H1 (cell line): ENCODE measurements around the gene VPS9D1. TPM values are rescaled to one million over a fixed set of nuclear protein-coding genes. Genes with fewer than 3 reads are reported as not detected.

ENCODE experiments used
- BRCA1 ChIP-seq: IDR thresholded peaks from 2 replicates; pipeline ENCODE4 v1.6.1; 2012; ENCODE audit warnings: low read depth, low read length, improper control_type of control experiment
- CHD2 ChIP-seq: IDR thresholded peaks from 2 replicates; pipeline ENCODE4 v1.6.1; 2012; ENCODE audit warnings: low read length, improper control_type of control experiment
- CHD7 ChIP-seq: fragments of 300-600 bp; sonication (generic); IDR thresholded peaks from 2 replicates; pipeline ENCODE4 v1.7.1; 2012; ENCODE audit warnings: low read length, moderate library complexity, mild to moderate bottlenecking, inconsistent platforms; ENCODE audit not compliant: insufficient replicate concordance
- FOSL1 ChIP-seq: IDR thresholded peaks from 2 replicates; pipeline ENCODE4 v1.6.1; 2011; ENCODE audit warnings: mild to moderate bottlenecking, low read depth, low read length, moderate library complexity; ENCODE audit not compliant: insufficient read depth
- HDAC2 ChIP-seq, 2 experiments: fragments of 300-600 bp in 1 of 2; sonication (generic) in 1 of 2; IDR thresholded peaks; 2 replicates each; pipeline ENCODE4 v1.6.1; 2011 to 2012; ENCODE audit warnings: low read depth in 2 of 2, low read length in 2 of 2, mild to moderate bottlenecking in 2 of 2, moderate library complexity in 2 of 2, borderline replicate concordance in 1 of 2, inconsistent platforms in 1 of 2
- HDAC6 ChIP-seq: IDR thresholded peaks from one replicate; pipeline ENCODE4 v1.7.1; 2012; ENCODE audit warnings: low read depth, mild to moderate bottlenecking, inconsistent platforms, low read length, moderate library complexity
- MAX ChIP-seq: IDR thresholded peaks from 2 replicates; pipeline ENCODE4 v1.6.1; 2012; ENCODE audit warnings: inconsistent platforms
- SAP30 ChIP-seq: fragments of 300-600 bp; sonication (generic); IDR thresholded peaks from 2 replicates; pipeline ENCODE4 v1.7.1; 2012; ENCODE audit warnings: low read length, moderate library complexity, mild to moderate bottlenecking, inconsistent platforms; ENCODE audit not compliant: insufficient read depth, insufficient replicate concordance
- SP2 ChIP-seq: IDR thresholded peaks from 2 replicates; pipeline ENCODE4 v1.6.1; 2012; ENCODE audit warnings: mild to moderate bottlenecking, low read length, inconsistent platforms
- TAF7 ChIP-seq: optimal IDR thresholded peaks from 2 replicates; pipeline ENCODE3; 2011; ENCODE audit warnings: low read depth, mild to moderate bottlenecking, inconsistent platforms, low read length, moderate library complexity, borderline replicate concordance
- YY1 ChIP-seq: IDR thresholded peaks from 2 replicates; pipeline ENCODE4 v1.6.1; 2011; ENCODE audit warnings: low read depth, mild to moderate bottlenecking, low read length
- polyA plus RNA-seq, 7 experiments: library from polyadenylated mRNA; depleted of rRNA in 3 of 7; stranded (reverse) in 5 of 7; unstranded in 2 of 7; fragments of >200 nt in 5 of 7; fragments of 200-250 nt in 2 of 7; gene quantifications; 1 replicate in 5 of 7; 2 replicates in 1 of 7; 4 replicates in 1 of 7; pipeline versions ENCODE4 v1.2.1 to v1.2.3, GENCODE V29; 2011 to 2013; ENCODE audit warnings: missing spikeins in 2 of 7, mixed read lengths in 2 of 7
- total RNA-seq: library from RNA; stranded (reverse); fragmentation: NEBNext Ultra II Directional; extraction: Animal tissue kit (Norgen Biotek cat#: 25700); gene quantifications from 2 replicates; pipeline ENCODE4 v1.2.1, GENCODE V29; 2021

VPS9D1 gene
- total and polyA plus RNA-seq, 2 of the 8 experiments (the other 6 are each of a cell fraction or from before 2014, with no cell fraction given) = 2.9 to 5.4 TPM

- TF ChIP-seq CHD7 (no peak), SAP30 (no peak), FOSL1 (no peak), YY1 (peak; percentile 22; the same call in 1 of the 2 replicates), BRCA1 (0 out of 2 replicates have a peak, but pooled peaks have one; percentile 46), MAX (peak; percentile 91), SP2 (no peak), HDAC6 (no peak), HDAC2 (IDR thresholded peaks at IDR 0.05; ENCODE audit: borderline replicate concordance in 1 of 2, low read depth in 2 of 2, low read length in 2 of 2) (no peak), TAF7 (no peak), CHD2 (peak; percentile 57; the same call in 1 of the 2 replicates)
Measured at GRCh38 chr16:89700100-89700648, 20.5 kb downstream of the VPS9D1 start (continued).
